Cardiac muscle cell (in vitro differentiated cells and primary cell): Measurements from ENCODE around the gene ZNF121. TPM values are rescaled to one million over a fixed set of nuclear protein-coding genes. Genes with fewer than 3 reads are reported as not detected.

ENCODE experiments used
- DNase-seq, 2 donors: peaks; one replicate each; pipeline versions ENCODE4 v3.0.0 to v3.0.0-alpha.2; 2010 to 2017; ENCODE audit warnings: low read depth in 1 of 2, low spot score in 1 of 2
- H3K27ac ChIP-seq: fragments of 200-600 bp; sonication (generic); 2 replicates; pipeline ENCODE4 v1.5.1; 2016
- H3K27me3 ChIP-seq: fragments of 200-600 bp; sonication (generic); 2 replicates; pipeline ENCODE4 v1.6.0; 2016; ENCODE audit warnings: control low read depth
- H3K36me3 ChIP-seq: fragments of 200-600 bp; sonication (generic); 2 replicates; pipeline ENCODE4 v1.5.1; 2016; ENCODE audit warnings: control low read depth
- H3K4me1 ChIP-seq: fragments of 200-600 bp; sonication (generic); 2 replicates; pipeline ENCODE4 v1.8.1; 2017; ENCODE audit warnings: low read depth, mild to moderate bottlenecking, mixed run types
- H3K4me3 ChIP-seq: fragments of 200-600 bp; sonication (generic); 2 replicates; pipeline ENCODE4 v1.5.1; 2016; ENCODE audit warnings: mild to moderate bottlenecking
- H3K9me3 ChIP-seq: fragments of 200-600 bp; sonication (generic); 2 replicates; pipeline ENCODE4 v1.5.1; 2017; ENCODE audit warnings: low read depth, mild to moderate bottlenecking, control low read depth
- CTCF ChIP-seq: IDR thresholded peaks from 2 replicates; pipeline ENCODE4 v1.5.1; 2012; ENCODE audit warnings: low read depth, mild to moderate bottlenecking, low read length
- polyA plus RNA-seq: library from polyadenylated mRNA; unstranded; fragments of >200 nt; fragmentation: Nextera tagmentation; extraction: Ambion mirVana; gene quantifications from 2 replicates; pipeline ENCODE4 v1.2.1, GENCODE V29; 2016
- total RNA-seq: library from RNA; depleted of rRNA; stranded (reverse); fragments of >200 nt; gene quantifications from 2 replicates; pipeline ENCODE4 v1.2.3, GENCODE V29; 2016

ZNF121 gene
- total and polyA plus RNA-seq, 2 experiments from 2014 or later: 5.9 to 42.0 TPM

- H3K36me3 ChIP-seq: peaks cover 71% of the 10 kb centered on the region
- TF ChIP-seq CTCF: no peak
- H3K4me3 ChIP-seq: no peak overlapping the region
- H3K27me3 ChIP-seq: no peaks in the 10 kb centered on the region
- H3K9me3 ChIP-seq: peaks cover 25% of the 10 kb centered on the region
- H3K27ac ChIP-seq: no peak overlapping the region
- H3K4me1 ChIP-seq: no peaks in the 10 kb centered on the region
- DNase-seq: peak in 1 of 2 donors; percentile 6
These were observed 55.5 kb downstream of the ZNF121 start for GRCh38 chr19:9528757-9529336.

GRCh38 chr19:9523885-9524474 lies 60.3 kb downstream of the ZNF121 start:
- H3K4me3 ChIP-seq: no peak overlapping the region
- H3K36me3 ChIP-seq: peaks cover 25% of the 10 kb centered on the region
- H3K4me1 ChIP-seq: no peaks in the 10 kb centered on the region
- H3K9me3 ChIP-seq: peaks cover 25% of the 10 kb centered on the region
- H3K27ac ChIP-seq: no peak overlapping the region
- no peak for DNase-seq
- no peaks in the 10 kb centered on the region for H3K27me3 ChIP-seq
- no peak for TF ChIP-seq CTCF

Other genes with a start within 250 kb of the ZNF121 start
- 2.9 and 3.9 TPM in 2 replicates for gene ZNF177, start 221.5 kb downstream of the ZNF121 start, total RNA-seq
- 3.6 and 3.7 TPM in 2 replicates for gene ZNF177, start 221.5 kb downstream of the ZNF121 start, polyA plus RNA-seq
- 13.0 and 19.2 TPM in 2 replicates for gene ZNF266, start 148.9 kb downstream of the ZNF121 start, total RNA-seq
- gene ZNF266, start 148.9 kb downstream of the ZNF121 start, polyA plus RNA-seq: 18.4 and 23.1 TPM in 2 replicates
- 0.35 and 0.80 TPM in 2 replicates for gene ZNF560, start 85.9 kb downstream of the ZNF121 start, total RNA-seq
- gene ZNF560, start 85.9 kb downstream of the ZNF121 start, polyA plus RNA-seq: 0.50 and 1.5 TPM in 2 replicates
- 13.9 and 16.2 TPM in 2 replicates for gene ZNF426, start 45.9 kb downstream of the ZNF121 start, total RNA-seq
- gene ZNF426, start 45.9 kb downstream of the ZNF121 start, polyA plus RNA-seq: 16.1 and 21.5 TPM in 2 replicates
- gene ZNF561, start 36.7 kb upstream of the ZNF121 start, total RNA-seq: 28.6 and 35.4 TPM in 2 replicates
- 28.2 and 32.0 TPM in 2 replicates for gene ZNF561, start 36.7 kb upstream of the ZNF121 start, polyA plus RNA-seq
- gene ZNF562, start 90.6 kb upstream of the ZNF121 start, total RNA-seq: 15.2 and 22.2 TPM in 2 replicates
- gene ZNF562, start 90.6 kb upstream of the ZNF121 start, polyA plus RNA-seq: 6.3 and 6.9 TPM in 2 replicates
- 14.4 and 17.2 TPM in 2 replicates for gene ZNF846, start 184.2 kb upstream of the ZNF121 start, total RNA-seq
- gene ZNF846, start 184.2 kb upstream of the ZNF121 start, polyA plus RNA-seq: 15.6 and 19.0 TPM in 2 replicates
- 65.6 and 106 TPM in 2 replicates for gene FBXL12, start 234.6 kb upstream of the ZNF121 start, total RNA-seq
- gene FBXL12, start 234.6 kb upstream of the ZNF121 start, polyA plus RNA-seq: 47.5 and 49.7 TPM in 2 replicates
- gene UBL5, start 243.4 kb upstream of the ZNF121 start, total RNA-seq: 511 and 816 TPM in 2 replicates
- 870 and 943 TPM in 2 replicates for gene UBL5, start 243.4 kb upstream of the ZNF121 start, polyA plus RNA-seq